ENCODE measurements around the gene TRDN.
"Not testable (repeated sequence)": the region's sequence is repeated elsewhere in the genome, so short reads cannot be mapped to it uniquely, and the experiment has no call there.

Gene TRDN

DNA sequence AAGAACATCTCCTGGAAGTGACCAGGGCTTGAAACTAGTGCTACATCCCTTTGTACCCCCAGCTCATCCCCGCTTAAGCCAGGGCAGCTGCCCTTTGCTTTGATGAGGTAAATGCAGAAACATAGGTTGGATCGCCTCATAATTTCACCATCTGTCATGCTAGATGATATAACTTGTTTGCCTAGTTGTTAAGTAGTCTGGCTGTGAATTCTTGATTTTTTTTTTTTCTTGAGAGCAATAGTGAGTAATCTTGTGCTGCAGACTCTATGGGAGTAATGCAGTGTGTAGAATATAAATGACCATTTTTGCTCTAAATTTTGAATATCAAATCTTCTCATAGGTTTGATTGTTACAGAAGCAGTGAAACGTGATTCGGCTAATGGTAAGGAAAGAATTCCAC is 4.1 kb downstream of the TRDN start:
- FAIRE-seq, result no peak

DNA sequence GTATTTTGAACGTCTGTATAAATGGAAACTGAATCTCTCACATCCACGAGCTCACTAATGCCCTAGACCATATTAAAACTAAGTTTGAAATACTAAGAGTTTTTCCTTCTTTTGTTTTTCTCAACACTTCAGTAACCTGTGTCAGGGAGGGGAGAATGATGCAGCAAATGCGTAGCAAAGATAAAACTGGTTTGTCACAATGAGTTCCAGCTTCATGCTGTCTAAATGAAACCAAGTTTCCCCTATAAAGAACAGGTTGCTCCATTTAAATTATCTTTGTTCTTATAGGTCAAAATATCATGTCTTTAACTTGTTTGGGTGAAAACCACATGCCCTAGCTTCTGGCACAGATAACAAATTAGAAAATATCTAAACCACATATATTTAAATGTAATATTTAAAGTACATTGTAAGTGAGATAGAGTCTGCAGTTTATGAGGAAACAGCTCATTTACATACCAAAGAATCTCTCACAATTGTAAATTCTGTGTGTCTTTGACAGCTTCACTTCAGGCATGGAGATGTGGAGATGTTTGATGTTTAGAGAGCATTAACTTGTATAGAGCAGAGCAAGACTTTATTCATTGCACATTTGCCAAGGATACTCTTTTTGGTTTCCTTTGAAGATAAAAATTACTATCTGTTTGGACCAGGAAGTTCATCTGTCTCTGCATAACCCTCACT is 7.3 kb downstream of the TRDN start:
- FAIRE-seq, result no peak

DNA sequence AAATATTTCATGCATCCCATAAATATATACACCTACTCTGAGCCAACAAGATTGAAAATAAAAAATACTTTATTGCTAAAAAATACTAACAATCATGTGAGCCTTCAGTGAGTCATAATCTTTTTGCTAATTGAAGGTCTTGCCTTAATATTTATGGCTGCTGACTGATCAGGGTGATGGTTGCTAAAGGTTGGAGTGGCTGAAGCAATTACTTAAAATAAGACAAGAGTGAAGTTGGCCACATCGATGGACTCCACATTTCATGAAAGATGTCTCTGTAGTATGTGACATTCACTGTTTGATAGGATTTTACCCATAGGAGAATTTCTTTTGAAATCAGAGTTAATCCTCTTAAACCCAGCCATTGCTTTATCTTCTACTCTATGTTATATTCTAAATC is 11.1 kb downstream of the TRDN start:
- no peak for FAIRE-seq

DNA sequence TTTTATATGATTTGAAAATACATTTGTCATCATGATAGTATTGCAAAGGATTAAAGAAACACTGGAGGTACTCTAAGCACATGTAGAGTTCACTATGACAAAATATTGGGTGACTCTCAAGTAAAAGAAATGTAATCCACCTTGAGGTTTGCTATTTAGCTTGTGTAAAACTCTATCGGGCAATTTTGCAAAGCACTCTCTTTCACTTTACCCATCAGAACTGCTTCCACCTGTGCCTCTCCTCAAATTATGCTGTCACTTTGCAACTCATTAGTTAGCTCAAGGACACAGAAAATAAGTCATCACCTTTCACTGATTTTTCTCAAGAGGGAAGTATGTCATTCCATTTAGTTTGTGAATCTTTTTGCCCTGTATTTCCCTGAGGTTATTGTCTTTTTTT is 14.0 kb downstream of the TRDN start:
- no peak for FAIRE-seq

DNA sequence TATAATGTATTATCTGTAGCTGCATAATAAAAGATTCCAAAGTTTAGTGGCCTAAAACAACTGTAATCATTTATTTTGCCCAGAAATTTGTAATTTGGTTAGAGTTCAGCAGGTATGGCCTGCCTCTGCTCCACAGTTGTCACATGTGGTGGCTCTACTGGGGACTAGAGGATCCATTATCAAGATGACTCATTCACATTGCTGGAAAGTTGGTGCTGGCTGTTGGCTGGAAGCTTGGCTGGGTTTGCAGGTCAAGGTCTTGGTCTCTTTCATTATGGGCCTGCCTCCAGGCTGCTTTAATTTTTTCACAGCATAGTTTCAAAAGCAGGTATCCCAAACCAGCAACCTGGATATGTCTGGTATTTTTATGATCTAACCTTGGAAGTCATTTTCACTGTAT is 17.6 kb downstream of the TRDN start:
- no peak for FAIRE-seq

DNA sequence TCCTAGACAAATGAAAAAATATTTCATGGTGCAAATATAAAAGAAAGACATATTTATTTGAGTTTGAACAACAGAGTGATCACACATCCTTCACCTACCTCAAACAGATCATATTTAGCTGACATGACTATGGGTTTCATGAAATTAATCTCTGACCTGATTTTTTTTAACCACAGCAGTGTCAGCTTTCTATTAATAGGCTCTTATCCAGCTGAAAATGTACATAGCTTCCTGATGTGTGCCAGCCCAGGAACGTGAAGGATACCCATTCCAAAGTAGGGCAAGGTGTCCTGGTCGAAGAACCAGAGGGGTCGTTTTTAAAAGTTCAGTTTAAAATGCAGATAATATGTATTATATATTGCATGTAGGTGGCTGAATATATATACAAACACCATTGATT is 19.8 kb downstream of the TRDN start:
- FAIRE-seq, result no peak

DNA sequence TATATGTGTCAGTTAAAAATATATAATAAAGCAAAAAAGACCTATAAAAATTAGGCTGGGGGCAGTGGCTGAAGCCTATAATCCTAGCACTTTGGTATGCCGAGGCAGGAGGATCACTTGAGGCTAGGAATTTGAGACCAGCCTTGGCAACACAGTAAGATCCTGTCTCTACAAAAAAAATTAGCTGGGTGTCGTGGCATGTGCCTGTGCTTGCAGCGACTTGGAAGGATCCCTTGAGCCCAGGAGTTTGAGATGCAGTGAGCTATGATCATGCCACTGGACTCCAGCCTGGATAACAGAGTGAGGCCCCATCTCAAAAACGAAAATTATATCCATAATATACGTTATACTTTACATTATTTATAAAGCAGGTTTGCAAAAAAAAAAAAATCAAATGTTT is 20.7 kb downstream of the TRDN start:
- no peak for FAIRE-seq

DNA sequence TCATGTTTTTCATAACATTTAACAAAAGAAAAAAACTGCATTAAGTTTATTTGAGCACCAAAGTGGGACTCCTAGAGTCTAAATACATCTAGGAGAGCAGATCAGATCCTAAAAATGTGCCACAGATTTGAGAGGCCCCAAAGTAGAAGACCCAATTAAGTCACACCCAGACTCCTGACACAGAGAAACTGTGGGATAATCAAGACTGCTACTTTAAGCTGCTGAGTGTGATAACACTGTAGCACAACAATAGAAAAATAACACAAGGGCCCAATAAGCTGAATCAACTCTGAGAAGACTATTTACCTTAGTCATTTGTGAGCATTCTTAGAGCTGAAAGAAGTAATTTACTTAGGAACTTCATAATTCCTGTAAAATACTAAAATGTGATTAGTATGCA is 26.0 kb downstream of the TRDN start:
- FAIRE-seq, result no peak

DNA sequence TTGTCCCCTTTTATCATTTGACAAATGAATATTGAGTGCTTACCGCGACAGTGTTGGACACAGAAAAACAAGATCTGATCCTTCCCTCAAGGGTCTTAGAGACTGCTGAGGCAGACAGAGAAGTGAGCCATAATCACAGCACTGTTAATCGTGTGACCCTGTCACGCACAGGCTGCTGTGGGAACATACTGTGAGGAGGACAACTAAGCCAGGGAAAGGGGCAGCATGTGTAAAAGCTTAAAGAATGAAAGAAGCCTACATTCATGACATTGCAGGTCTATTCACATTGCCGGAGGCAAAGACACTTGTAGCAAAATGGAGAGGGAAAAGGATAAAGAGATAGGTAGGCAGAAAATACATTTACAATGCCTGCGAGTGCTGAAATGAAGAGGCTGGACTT is 32.7 kb downstream of the TRDN start:
- no peak for FAIRE-seq

DNA sequence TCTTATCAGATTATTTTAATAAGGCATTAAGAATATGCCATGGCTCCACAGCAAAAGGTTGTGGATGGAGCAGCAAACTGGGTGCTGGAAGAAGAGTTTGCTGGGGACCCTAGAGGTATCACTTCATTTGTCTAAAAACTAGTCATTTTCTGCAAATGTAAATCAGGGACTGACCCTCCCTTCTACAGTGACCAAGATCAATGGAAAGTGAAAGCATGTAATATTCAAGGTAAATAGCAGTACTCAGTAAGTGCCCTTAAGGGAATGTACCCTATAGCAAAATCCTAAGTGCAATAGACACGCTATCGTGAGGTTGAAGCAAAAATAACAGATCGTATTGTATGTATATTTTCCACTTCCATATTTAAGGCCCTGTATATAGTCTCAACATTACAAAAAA is 38.7 kb downstream of the TRDN start:
- FAIRE-seq, result no peak

DNA sequence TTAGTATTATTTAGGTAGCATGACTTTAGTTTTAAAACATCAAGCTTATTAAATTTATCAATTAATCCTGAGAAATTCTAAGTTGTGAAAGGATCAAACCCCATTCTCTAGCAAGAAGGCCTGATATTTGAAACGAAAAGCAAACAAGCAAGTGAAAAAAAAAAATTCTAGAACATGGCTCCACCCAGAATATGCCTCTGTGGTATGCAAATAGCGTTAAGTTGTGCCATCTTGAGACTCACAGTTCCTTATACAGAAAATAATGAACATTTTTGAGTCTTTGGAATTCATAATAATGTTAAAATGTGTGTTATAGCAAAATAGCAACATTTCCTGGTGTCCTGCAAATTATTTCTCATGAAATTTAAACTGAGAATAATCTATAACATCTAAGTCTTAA is 42.0 kb downstream of the TRDN start:
- no peak for FAIRE-seq

DNA sequence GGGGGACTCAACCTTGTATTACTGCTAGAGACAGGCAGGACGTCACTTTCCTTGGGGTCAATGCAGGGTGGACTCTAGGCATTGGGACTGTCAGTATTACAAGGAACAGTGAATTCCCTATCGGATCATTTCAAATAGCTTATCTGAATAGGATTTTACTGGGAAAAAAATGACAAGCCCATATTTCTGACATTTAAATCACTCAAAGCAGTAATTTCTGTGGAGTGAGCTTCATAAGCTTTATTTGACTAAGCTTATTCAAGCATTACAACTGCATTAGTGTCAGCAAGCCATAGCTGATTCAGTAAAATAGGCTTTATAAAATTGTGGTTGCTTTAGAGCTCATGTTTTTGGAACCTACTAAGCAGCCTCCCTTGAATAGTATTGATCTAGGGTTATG is 44.3 kb downstream of the TRDN start:
- FAIRE-seq, result no peak

DNA sequence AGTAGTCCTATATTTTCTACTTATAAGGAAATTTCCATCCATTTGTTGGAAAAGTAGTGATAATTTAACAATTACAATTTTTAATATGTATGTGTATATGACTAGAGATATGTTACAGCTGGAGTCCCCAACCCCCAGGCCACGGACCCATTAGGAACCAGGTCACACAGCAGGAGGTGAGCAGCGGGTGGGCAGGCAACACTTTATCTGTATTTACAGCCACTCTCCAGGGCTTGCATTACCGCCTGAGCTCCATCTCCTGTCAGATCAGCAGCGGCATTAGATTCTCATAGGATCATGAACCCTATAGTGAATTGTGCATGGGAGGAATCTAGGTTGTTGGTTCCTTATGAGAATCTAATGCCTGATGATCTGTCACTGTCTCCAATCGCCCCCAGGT is 46.8 kb downstream of the TRDN start:
- FAIRE-seq, result no peak

DNA sequence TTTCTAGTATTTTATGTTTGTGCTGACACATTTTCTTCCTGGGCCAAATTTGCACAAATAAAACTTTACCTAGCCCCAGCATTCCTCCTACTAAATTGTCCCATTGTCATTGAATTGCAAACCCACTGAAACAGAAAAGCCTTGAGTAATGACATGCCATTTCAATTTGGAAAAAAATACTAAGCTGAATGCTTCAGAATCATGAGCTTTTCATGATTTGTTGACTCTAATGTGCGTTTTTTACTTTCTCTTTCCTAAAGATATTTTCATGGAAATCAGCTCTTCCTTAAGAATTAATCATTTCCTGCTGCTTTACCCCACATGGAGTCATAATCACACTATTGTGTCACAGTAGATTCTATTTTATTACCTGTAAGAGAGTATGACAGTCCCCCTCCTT is 47.4 kb downstream of the TRDN start:
- no peak for FAIRE-seq

DNA sequence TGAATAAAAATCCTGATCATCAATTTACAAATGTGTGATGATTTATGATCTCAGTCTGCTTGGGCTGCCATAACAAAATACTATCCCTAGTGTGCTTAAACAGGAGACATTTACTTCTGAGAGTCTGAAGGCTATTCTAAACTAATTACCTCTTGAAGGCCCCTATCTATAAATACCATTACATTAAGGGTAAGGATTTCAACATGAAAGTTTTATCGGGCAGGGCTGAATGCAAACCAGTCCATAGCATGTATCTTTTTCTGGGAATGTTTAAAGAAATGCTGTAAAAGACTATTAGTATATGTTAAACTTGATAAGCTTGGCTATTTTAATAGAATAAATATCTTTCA is 48.2 kb downstream of the TRDN start:
- FAIRE-seq, result no peak

DNA sequence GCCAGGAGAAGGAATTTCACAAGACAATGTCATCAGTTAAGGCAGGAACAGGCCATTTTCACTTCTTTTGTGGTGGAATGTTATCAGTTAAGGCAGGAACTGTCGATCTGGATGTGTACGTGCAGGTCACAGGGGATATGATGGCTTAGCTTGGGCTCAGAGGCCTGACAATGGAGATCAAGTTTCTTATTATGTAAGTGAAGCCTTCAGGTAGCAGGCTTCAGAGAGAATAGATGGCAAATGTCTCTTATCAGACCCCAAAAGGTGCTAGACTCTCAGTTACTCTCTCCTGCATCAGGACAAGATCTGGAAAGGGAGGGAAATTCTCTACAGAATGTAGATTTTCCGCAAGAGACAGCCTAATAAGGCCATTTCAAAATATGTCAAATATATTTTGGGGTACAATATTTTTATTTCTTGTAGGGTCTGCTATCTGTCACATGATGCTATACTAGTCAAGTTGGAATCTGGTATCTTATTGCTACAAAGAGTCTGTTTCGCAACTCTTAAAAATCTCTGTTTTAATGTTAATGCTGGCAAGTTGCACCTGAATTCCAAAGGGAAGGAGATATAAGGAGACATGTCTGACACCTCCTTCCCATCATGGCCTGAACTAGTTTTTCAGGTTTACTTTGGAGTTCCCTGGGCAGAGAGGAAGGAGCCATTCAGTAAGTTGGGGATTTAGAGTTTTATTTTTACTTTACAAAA is 48.8 kb downstream of the TRDN start:
- FAIRE-seq, result no peak

DNA sequence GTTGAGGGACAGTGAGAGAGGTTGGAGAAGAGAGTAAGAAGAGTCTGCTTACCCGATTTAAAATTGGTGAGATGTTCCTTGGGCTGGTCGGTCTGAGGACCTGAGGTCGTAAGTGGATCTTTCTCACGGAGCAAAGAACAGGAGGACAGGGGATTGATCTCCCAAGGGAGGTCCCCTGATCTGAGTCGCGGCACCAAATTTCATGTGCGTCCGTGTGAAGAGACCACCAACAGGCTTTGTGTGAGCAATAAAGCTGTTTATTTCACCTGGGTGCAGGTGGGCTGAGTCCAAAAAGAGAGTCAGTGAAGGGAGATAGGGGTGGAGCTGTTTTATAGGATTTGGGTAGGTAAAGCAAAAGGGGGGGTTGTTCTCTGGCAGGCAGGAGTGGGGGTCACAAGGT is 49.3 kb downstream of the TRDN start:
- FAIRE-seq, result not testable (repeated sequence)

DNA sequence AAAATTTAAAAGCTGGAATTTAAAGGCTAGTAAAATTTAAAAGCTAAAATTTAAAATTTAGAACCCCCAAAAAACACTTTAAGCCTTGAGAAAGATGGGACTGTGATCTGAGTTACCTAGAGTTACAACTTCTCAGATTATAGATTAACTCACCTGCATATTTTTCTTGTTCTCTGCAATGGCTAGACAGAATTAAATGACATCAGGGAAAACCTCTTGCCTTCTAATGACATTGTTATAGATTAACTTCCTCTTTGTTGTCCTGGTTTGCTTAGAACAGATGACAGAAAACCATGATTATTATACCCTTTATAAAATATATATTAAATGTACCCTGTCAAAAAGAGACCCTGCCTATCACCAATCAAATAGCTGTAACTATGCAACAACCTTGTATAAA is 56.4 kb downstream of the TRDN start:
- FAIRE-seq, result no peak

DNA sequence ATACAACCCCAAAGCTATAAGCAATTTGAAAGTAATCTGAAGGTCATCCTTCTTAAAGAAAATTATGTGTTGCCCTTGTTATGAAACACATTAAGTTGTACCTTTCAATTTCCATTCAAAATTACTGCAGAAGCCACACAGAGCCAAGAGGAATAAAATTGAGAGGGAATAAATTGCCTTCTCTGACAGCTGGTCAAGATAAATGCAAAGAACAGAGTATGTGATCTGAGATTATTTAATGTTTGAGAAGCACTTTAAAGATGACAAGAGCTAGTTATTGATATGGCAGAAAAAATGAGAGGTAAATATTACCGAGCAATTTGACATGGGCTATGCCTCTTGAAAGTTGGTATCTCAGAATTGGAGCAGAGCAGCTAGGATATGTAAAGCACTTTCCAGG is 61.6 kb downstream of the TRDN start:
- FAIRE-seq, result no peak

DNA sequence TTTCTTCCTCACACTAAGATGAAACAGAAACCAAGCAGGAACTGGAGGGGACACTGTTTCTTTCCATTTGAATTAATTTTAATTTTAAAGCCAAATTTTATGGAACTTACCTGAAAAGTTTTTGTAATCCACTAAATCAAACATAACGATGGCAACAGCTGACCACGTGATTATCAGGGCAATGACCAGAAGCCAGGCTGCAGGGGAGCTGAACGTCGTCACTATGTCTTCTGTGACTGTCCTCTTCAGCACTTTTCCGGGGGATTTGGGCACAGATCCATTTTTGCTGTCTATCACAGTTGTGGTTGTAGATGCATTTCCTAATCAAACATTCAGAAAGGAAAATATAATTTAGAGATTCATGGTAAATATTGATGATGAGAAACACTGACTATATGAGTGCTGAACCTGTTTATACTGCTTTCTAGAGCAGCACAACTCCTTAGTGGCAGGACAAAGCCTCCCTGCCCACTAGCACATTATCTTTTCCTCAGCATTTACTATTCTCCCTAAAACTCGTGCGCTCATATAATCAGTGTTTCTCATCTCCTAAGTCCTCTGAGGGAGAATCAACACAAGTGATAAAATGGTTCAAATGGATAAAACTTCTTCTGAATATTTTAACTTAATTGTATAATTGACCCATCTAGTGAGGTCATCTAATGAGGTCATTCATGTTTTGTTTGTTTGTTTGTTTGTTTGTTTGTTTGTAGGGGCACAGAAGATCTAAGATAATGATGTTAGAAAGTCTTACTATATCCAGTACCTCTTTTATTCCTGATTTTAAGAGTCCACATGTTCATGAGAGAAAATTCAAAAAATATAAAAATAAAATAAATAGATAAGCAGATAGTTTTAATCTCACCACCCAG is 65.7 kb downstream of the TRDN start:
- no peak for FAIRE-seq

DNA sequence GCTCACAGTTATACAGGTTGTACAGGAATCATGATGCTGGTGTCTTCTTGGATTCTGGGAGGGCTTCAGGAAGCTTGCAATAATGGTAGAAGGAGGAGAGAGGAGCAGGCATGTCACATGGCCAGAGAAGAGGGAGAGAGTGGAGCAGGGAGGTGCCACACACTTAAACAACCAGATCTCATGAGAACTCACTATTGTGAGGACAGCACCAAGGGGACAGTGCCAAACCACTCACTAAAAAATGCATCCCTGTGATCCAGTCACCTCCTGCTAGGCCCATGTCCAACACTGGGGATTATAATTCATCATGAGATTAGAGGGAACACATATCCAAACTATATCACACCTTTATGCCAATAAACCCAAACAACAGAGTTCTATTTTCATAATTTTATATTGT is 67.2 kb downstream of the TRDN start:
- FAIRE-seq, result no peak

DNA sequence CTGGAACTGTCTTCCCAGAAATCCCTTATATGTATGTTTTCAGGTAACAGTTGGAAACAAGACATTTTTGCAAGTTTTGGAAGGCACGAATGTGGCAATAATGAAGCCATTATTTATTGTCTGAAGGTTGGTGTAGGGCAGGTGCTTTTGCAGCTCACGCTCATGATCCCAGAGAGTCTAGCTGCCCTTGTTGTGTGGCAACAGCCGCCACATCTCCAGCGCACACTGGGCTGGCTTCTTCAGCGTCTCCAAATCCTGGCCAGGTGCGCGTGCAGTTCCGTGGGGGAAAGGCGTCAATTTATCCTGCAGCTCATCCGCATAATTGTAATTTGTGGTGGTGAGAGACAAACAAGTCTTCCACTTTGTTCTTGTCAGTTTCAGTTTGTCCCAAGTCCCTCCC is 71.2 kb downstream of the TRDN start:
- no peak for FAIRE-seq

DNA sequence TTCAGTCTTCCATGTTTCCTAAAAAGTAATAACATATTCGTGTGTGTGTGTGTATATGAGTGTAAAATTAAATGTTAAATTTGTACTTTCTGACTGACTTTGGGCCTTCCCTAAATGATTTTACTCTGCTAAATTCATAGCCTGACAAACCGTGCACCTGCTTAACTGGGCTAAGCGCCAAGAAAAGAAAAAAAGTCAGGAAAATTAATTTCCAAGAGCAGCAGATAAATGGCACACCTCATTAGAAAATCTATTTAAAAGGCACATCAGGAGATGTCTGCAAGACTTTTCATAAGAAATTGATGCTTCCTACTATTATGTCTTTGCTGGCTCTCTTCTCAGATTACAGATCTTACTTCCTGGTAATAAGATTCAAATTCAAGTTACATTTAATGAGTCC is 72.4 kb downstream of the TRDN start:
- no peak for FAIRE-seq

DNA sequence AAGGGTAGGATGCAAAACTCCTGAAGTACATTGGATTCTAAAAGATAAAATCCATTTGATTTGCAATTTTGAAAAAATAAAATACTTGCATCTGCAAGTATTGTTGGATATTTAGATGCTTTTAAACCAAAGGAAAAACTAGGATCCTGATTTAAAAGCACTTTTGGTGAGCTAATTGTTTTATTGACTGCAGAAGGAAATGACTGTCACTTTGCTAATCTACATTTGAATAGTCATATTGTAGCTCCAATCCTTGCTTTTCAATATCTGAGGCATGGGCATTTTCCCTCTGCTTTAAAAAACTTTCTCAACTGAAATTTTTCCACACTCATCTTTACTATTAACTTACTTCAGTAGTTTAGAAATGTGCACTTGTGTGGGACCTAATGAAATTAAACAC is 74.1 kb downstream of the TRDN start:
- no peak for FAIRE-seq
